Measurements from ENCODE around the gene EXPH5. TPM values are rescaled to one million over a fixed set of nuclear protein-coding genes. Genes with fewer than 3 reads are reported as not detected.
"Not testable (repeated sequence)": the region's sequence is repeated elsewhere in the genome, so short reads cannot be mapped to it uniquely, and the experiment has no call there.

EXPH5 gene
- total RNA-seq, 1 experiment from 2014 or later, result 0.05 TPM

DNA sequence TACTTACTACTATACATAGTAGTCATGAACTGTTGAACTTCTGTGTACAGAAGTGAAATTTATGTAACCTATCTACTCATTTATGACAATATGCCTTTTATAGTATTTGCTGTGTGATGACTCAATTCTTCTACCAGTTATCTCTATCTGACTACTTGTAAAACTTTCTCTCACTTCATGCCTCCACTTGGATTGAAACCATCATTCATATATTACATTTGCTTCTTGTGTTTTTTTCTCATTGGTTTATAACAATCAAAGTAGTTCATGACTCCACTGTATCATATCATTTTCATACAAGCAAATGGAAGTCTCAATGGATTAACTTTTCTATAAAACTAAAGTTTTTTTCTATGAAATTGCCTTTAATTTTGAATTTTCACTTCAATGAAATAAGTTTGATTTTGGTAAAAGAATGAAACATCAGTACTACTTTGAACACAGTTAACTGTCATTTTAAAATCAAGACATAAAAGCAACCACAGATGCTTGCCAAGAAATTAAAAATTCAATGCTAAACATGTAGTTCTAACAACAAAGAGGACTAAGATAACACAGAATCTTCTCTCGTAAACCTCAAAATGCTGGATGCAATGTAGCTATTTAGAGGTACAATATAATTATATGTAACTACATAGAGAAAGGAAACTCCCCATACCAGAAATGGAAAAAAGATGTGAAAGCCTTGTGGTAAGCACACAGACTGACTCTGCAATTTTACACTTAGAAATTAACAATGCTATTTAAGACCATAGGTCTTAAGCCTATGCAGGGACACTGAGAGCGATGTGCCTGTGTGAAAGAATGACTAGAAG lies 27.6 kb upstream of the EXPH5 start:
- Histone ChIP-seq H3K27me3 (replicated peaks) (no peaks in the 10 kb centered on the region), H3K9me3 (replicated peaks) (no peaks in the 10 kb centered on the region), H3K4me3 (no peak overlapping the region), H3K27ac (no peak overlapping the region), H3K4me1 (replicated peaks) (peaks cover 11% of the 10 kb centered on the region), H3K36me3 (no peaks in the 10 kb centered on the region)
- DNase-seq (ENCODE audit: low read depth in 1 of 2, low spot score in 2 of 2), result no peak

DNA sequence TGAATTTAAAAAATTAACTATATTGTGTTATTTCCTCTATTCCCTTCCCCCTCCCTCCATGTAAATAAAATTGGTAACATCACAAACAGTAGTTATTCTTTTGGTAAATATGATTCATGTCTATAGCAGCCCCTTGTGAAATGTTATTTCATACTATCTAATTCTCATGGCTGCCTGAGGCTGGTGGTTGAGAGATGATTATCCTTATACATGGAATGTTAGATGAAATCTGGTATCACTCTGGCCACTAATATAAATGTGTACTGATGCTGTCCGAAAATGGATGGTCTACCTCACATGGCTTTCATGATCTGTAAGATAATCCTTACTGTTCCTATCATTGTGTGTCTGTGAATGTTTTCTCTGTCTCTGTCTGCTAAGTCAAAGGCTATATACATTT lies 25.0 kb upstream of the EXPH5 start:
- no peak for DNase-seq (ENCODE audit: low read depth in 1 of 2, low spot score in 2 of 2)
- H3K9me3 ChIP-seq (replicated peaks), result no peaks in the 10 kb centered on the region

DNA sequence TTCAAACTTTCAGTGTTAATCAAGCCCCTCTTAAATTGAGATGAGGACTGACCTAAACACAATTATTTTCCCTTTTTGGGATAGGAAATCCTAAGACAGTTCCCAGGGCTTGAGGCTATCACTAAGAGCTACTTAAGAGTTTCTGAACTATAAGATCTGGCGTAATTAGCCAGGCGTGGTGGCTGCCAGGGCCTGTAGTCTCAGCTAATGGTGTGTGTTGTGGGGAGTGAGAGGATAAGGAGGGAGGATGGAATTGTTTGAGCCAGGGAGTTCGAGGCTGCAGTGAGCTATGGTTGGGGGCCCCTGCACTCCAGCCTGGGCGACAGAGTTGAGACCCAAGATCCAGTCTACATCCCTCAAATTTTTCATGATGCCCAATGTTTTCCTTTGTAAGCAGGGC lies 23.5 kb upstream of the EXPH5 start:
- no peak for DNase-seq (ENCODE audit: low read depth in 1 of 2, low spot score in 2 of 2)
- Histone ChIP-seq H3K9me3 (replicated peaks) (no peaks in the 10 kb centered on the region), H3K4me3 (no peak overlapping the region), H3K4me1 (replicated peaks) (peaks cover 11% of the 10 kb centered on the region), H3K27ac (peak overlapping the region; percentile 56), H3K36me3 (no peaks in the 10 kb centered on the region), H3K27me3 (replicated peaks) (no peaks in the 10 kb centered on the region)

More for the DNA sequence above, 25.0 kb upstream of the EXPH5 start:
- Histone ChIP-seq H3K27ac (no peak overlapping the region), H3K4me3 (no peak overlapping the region), H3K27me3 (replicated peaks) (no peaks in the 10 kb centered on the region), H3K4me1 (replicated peaks) (peaks cover 11% of the 10 kb centered on the region), H3K36me3 (no peaks in the 10 kb centered on the region)

DNA sequence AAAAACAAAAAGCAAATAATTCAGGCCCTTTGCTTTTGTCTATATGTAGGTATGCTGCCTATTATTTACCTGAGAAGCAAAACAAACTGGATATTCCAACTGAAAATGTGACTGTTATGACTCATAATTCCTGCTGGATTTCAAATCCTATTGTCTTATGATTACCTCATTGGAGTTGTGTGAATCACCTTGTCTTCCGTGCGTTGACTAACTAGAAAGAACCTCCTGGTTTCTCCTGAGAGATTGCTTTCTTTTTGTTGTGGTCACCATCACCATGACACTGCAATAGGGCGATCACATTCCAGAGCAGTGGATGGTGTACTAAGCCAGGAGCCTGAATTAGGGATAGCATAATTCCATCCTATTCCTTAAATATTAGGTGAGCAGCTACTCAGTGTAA lies 23.0 kb upstream of the EXPH5 start:
- Histone ChIP-seq H3K4me3 (no peak overlapping the region), H3K27me3 (replicated peaks) (no peaks in the 10 kb centered on the region), H3K36me3 (no peaks in the 10 kb centered on the region), H3K9me3 (replicated peaks) (no peaks in the 10 kb centered on the region), H3K27ac (peak overlapping the region; percentile 61), H3K4me1 (replicated peaks) (peaks cover 11% of the 10 kb centered on the region)
- DNase-seq (ENCODE audit: low read depth in 1 of 2, low spot score in 2 of 2), result peak; percentile 31 to 41

DNA sequence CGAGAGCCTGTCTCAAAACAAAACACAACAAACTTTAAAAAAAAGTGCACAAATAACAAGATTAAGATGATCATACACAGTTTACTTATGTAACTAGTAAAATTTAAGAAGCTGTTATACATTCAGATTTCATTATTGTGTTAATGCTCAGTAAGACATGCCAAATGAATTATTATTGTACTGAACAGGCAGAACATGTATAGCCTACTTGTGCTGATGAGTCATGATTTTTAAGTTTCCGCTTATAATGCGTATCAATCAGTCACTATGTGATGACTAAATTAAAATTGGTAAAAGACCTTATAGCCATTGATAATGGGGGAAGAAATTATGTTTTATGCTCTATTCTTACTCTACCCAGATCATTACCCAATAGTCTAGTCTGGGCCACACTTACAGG lies 20.5 kb upstream of the EXPH5 start:
- no peak overlapping the region for H3K4me3 ChIP-seq
- peaks cover 11% of the 10 kb centered on the region for H3K4me1 ChIP-seq (replicated peaks)
- H3K36me3 ChIP-seq, result no peaks in the 10 kb centered on the region
- no peaks in the 10 kb centered on the region for H3K9me3 ChIP-seq (replicated peaks)
- H3K27me3 ChIP-seq (replicated peaks), result no peaks in the 10 kb centered on the region
- no peak overlapping the region for H3K27ac ChIP-seq
- DNase-seq (ENCODE audit: low read depth in 1 of 2, low spot score in 2 of 2), result no peak

DNA sequence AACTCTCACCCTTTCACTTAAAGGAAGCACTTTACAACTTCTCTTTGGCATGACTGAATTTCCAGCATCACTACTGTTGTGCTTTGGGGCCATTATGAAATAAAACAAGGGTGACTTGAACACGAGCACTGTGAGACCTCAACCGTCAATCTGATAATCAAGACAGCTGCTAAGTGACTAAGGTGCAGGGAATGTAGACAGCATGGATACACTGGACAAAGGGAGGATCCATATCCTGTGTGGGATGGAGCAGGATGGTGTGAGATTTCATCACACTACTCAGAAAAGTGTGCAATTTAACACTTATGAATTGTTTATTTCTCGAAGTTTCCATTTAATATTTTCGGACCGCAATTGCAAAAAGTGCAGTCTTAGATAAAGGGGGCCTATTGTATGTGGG lies 16.1 kb upstream of the EXPH5 start:
- Histone ChIP-seq H3K9me3 (replicated peaks) (no peaks in the 10 kb centered on the region), H3K4me1 (replicated peaks) (no peaks in the 10 kb centered on the region; the same call in 1 of the 2 replicates), H3K4me3 (no peak overlapping the region), H3K27me3 (replicated peaks) (no peaks in the 10 kb centered on the region), H3K36me3 (no peaks in the 10 kb centered on the region), H3K27ac (no peak overlapping the region)
- DNase-seq (ENCODE audit: low read depth in 1 of 2, low spot score in 2 of 2), result no peak

DNA sequence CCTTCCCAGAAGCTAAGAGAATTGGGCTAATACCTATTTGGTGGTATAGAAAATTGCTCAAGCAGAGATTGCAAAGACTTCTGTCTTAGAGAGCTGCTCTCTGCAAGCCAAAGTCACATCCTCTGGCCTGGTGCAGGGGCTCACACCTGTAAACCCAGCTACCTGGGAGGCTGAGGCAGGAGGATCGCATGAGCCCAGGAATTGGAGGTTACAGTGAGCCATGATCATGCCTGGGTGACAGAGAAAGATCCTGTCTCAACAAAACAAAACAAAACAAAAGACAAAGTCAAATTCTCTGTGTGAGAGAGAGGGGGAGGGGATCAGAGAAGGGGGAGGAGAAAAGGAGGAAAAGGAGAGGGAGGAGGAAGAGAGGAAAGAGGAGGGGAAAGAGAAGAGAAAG lies 15.0 kb upstream of the EXPH5 start:
- Histone ChIP-seq H3K4me1 (replicated peaks) (no peaks in the 10 kb centered on the region; the same call in 1 of the 2 replicates), H3K27ac (no peak overlapping the region), H3K4me3 (no peak overlapping the region), H3K9me3 (replicated peaks) (no peaks in the 10 kb centered on the region), H3K27me3 (replicated peaks) (no peaks in the 10 kb centered on the region), H3K36me3 (no peaks in the 10 kb centered on the region)
- no peak for DNase-seq (ENCODE audit: low read depth in 1 of 2, low spot score in 2 of 2)

DNA sequence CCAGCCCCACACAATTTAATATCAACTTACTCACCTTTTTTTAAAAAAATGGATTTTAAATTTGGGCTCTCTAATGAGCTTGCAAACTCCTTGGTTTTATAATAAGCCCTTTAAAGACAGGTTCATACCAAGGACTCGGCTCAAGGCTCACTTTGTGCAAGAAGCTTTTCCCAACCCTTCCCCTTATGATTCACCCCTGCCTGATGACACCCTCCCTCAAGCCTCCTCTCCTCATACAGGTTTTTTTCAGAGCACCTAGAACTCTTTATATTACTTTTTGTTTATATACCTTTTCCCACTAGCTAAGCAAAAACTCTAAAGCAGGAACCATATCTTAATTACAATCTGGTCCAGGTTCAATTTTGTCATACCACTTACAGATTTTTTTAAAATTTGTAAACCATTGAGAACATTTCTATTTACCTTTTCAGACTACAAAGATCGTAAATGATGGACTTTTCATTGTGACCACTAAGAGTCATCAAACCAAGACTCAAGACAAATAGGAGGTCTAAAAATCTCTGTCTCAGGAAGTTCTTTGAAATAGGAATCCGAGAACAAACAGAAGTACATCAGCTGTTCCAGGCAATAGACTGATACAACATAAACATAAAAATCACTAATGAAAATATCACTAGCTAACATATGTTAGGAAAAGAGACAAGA lies 13.1 kb upstream of the EXPH5 start:
- Histone ChIP-seq H3K4me1 (replicated peaks) (no peaks in the 10 kb centered on the region; the same call in 1 of the 2 replicates), H3K36me3 (no peaks in the 10 kb centered on the region), H3K27ac (no peak overlapping the region), H3K27me3 (replicated peaks) (no peaks in the 10 kb centered on the region), H3K9me3 (replicated peaks) (no peaks in the 10 kb centered on the region), H3K4me3 (no peak overlapping the region)
- no peak for DNase-seq (ENCODE audit: low read depth in 1 of 2, low spot score in 2 of 2)

DNA sequence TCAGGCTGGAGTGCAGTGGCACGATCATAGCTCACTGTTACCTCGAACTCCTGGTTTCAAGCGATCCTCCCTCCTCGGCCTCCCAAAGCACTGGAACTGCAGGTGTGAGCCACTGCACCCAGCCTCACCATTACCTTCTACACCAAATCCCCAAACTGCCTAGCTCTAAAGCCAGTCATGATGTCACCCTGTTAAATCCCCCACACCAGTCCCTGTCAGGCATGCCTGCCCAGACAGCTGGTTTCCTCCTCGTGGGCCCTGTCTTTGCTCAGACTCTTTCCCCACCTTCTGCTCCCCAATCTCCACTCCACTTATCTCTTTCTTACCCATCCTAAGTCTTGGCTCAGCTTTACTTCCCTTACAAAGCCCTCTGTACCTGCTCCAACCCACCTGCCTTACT lies 12.5 kb upstream of the EXPH5 start:
- Histone ChIP-seq H3K27me3 (replicated peaks) (no peaks in the 10 kb centered on the region), H3K4me3 (no peak overlapping the region), H3K9me3 (replicated peaks) (no peaks in the 10 kb centered on the region), H3K36me3 (no peaks in the 10 kb centered on the region), H3K4me1 (replicated peaks) (no peaks in the 10 kb centered on the region; the same call in 1 of the 2 replicates), H3K27ac (no peak overlapping the region)
- no peak for DNase-seq (ENCODE audit: low read depth in 1 of 2, low spot score in 2 of 2)

DNA sequence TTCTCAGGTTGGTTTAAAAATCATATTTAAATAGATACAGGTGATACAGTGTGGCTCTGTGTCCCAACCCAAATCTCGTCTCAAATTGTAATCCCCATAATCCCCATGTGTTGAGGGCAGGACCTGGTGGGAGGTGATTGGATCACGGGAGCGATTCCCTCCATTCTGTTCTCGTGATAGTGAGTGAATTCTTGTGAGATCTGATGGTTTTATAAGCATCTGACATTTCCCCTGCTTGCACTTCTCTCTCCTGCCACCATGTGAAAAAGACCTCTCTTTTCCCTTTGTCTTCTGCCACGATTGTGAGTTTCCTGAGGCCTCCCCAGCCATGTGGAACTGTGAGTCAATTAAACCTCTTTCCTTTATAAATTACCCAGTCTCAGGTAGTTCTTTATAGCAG lies 9.2 kb upstream of the EXPH5 start:
- H3K4me1 ChIP-seq (replicated peaks); H3K4me3 ChIP-seq; H3K27me3 ChIP-seq (replicated peaks); H3K36me3 ChIP-seq; H3K9me3 ChIP-seq (replicated peaks); DNase-seq (ENCODE audit: low read depth in 1 of 2, low spot score in 2 of 2); H3K27ac ChIP-seq: not testable (repeated sequence)

DNA sequence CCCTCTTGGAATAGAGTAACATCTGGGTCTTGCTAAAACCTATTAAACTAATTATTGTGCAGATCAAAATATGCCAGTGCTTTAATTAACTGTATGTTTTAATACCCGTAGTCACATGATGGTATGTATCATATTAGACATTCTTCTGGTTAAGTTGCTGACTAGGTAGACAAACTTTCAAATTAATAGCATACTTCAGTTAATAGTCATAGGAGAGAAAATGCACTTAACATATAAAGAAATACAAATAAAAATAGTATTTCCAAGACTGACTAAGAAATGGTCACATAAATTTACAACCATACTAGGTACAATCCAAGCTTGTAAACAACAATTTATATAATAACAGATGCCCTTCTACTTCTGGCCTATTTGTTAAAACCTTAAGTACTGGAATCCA lies 7.6 kb upstream of the EXPH5 start:
- Histone ChIP-seq H3K4me1 (replicated peaks) (no peaks in the 10 kb centered on the region), H3K27ac (no peak overlapping the region), H3K36me3 (no peaks in the 10 kb centered on the region), H3K4me3 (no peak overlapping the region), H3K27me3 (replicated peaks) (no peaks in the 10 kb centered on the region), H3K9me3 (replicated peaks) (no peaks in the 10 kb centered on the region)
- no peak for DNase-seq (ENCODE audit: low read depth in 1 of 2, low spot score in 2 of 2)

DNA sequence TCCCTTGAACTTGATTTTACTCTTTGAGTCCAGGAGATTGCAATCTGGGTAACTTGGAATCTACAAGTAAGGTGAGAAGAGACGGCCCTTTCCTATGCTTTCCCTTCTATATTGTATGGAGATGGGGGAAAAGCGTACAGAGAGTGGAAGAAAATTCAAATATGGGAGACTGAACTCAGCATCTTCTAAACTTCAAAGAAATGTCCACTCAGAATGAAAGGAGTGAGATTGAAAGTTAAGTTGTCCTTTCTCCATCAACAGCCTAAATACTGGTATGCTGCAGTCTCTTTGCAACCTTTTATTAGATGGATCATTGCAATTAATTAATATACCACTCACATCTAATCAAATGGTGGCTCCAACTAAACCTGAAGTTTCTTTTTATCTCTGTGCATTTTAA lies 6.4 kb upstream of the EXPH5 start:
- no peaks in the 10 kb centered on the region for H3K4me1 ChIP-seq (replicated peaks)
- no peaks in the 10 kb centered on the region for H3K36me3 ChIP-seq
- H3K9me3 ChIP-seq (replicated peaks), result no peaks in the 10 kb centered on the region
- no peak overlapping the region for H3K4me3 ChIP-seq
- no peaks in the 10 kb centered on the region for H3K27me3 ChIP-seq (replicated peaks)
- DNase-seq (ENCODE audit: low read depth in 1 of 2, low spot score in 2 of 2), result no peak
- no peak overlapping the region for H3K27ac ChIP-seq

DNA sequence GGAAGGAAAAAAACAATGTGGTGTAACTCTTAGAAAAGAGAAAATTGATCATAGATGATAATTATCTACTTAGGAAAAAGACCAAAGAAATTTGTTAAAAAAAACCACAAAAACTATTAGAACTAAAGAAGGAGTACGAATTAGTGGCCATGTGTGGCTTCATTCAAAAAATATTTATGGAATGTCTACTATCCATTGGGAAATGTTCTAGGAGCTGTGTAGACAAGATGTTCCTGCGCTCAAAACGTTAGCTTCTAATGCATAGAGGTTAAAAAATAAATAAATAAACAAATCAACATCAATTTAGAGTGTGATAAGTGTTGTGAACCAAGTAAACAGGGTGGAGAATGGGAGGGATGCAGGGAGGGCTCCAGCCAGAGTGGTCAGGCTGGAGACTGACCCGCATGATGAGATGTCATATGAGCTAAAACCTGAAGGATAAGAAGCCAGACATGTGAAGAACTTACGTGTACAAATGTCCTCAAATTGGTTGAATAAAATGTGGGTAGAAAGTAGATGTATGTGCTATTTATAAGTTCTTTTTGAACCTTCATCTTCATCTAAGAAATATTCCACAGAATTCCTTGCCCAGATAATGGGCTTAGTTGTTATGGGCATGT lies 4.3 kb upstream of the EXPH5 start:
- no peaks in the 10 kb centered on the region for H3K9me3 ChIP-seq (replicated peaks)
- no peak for DNase-seq (ENCODE audit: low read depth in 1 of 2, low spot score in 2 of 2)
- no peak overlapping the region for H3K4me3 ChIP-seq
- H3K36me3 ChIP-seq, result no peaks in the 10 kb centered on the region
- H3K27me3 ChIP-seq (replicated peaks), result no peaks in the 10 kb centered on the region
- no peak overlapping the region for H3K27ac ChIP-seq
- no peaks in the 10 kb centered on the region; the same call in 1 of the 2 replicates for H3K4me1 ChIP-seq (replicated peaks)

DNA sequence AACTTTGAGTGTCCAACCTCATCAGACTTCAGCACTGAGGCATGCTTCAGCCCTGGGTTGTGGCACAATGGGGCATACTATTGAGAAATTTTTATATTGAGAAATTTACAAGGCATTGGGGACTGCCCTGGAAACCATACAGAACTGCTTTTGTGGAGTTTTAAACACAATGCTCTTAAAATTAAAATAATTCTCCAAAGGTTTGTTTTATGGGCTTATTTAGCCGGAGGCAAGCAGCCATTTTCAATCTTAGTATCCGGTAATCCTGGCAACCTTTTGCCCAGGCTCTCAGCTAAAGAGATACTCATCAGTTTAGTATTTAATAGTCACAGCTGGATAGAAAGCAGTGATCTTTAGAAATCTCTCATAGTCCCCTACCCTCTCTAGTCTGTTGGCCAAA lies 3.1 kb upstream of the EXPH5 start:
- Histone ChIP-seq H3K4me3 (no peak overlapping the region), H3K27ac (no peak overlapping the region), H3K9me3 (replicated peaks) (no peaks in the 10 kb centered on the region), H3K27me3 (replicated peaks) (no peaks in the 10 kb centered on the region), H3K36me3 (no peaks in the 10 kb centered on the region), H3K4me1 (replicated peaks) (no peaks in the 10 kb centered on the region; the same call in 1 of the 2 replicates)
- DNase-seq (ENCODE audit: low read depth in 1 of 2, low spot score in 2 of 2), result no peak
